Measurements from ENCODE around the gene DOCK1. TPM values are rescaled to one million over a fixed set of nuclear protein-coding genes. Genes with fewer than 3 reads are reported as not detected.

Gene DOCK1
- total RNA-seq, 1 donor from 2014 or later = 25.8 TPM

- Histone ChIP-seq H3K9me3 (no peaks in the 10 kb centered on the region), H3K4me1 (no peaks in the 10 kb centered on the region), H3K4me3 (no peak overlapping the region), H3K36me3 (peaks cover 49 to 69% of the 10 kb centered on the region in 2 donors), H3K27me3 (no peaks in the 10 kb centered on the region), H3K27ac (no peak overlapping the region)
- TF ChIP-seq CTCF (IDR thresholded peaks at IDR 0.05) = no peak
- no peak for DNase-seq (ENCODE audit: low spot score in 2 of 2)
- intact Hi-C loops (cut with DNase I) = no loop called here
Observed at GRCh38 chr10:127034034-127034633, 128.9 kb downstream of the DOCK1 start.

- H3K4me3 ChIP-seq = no peak overlapping the region
- no peak overlapping the region for H3K27ac ChIP-seq
- intact Hi-C loops (cut with DNase I) = no loop called here
- no peaks in the 10 kb centered on the region for H3K27me3 ChIP-seq
- TF ChIP-seq CTCF (IDR thresholded peaks at IDR 0.05) = no peak
- H3K36me3 ChIP-seq = peaks cover 56 to 68% of the 10 kb centered on the region in 2 donors
- H3K9me3 ChIP-seq = no peaks in the 10 kb centered on the region
- H3K4me1 ChIP-seq = no peaks in the 10 kb centered on the region
- DNase-seq (ENCODE audit: low spot score in 2 of 2) = no peak
Observed at GRCh38 chr10:127034790-127035189, 129.6 kb downstream of the DOCK1 start.

- Histone ChIP-seq H3K36me3 (peaks cover 63 to 67% of the 10 kb centered on the region in 2 donors), H3K4me3 (no peak overlapping the region), H3K9me3 (no peaks in the 10 kb centered on the region), H3K4me1 (no peaks in the 10 kb centered on the region), H3K27me3 (no peaks in the 10 kb centered on the region), H3K27ac (no peak overlapping the region)
- no peak for DNase-seq (ENCODE audit: low spot score in 2 of 2)
- no peak for TF ChIP-seq CTCF (IDR thresholded peaks at IDR 0.05)
- intact Hi-C loops (cut with DNase I) = no loop called here
Observed at GRCh38 chr10:127035827-127036226, 130.6 kb downstream of the DOCK1 start.

- no peak overlapping the region for H3K27ac ChIP-seq
- H3K4me1 ChIP-seq = no peaks in the 10 kb centered on the region
- intact Hi-C loops (cut with DNase I) = no loop called here
- no peak overlapping the region for H3K4me3 ChIP-seq
- H3K36me3 ChIP-seq = peaks cover 61 to 66% of the 10 kb centered on the region in 2 donors
- no peaks in the 10 kb centered on the region for H3K9me3 ChIP-seq
- TF ChIP-seq CTCF (IDR thresholded peaks at IDR 0.05) = no peak
- no peak for DNase-seq (ENCODE audit: low spot score in 2 of 2)
- no peaks in the 10 kb centered on the region for H3K27me3 ChIP-seq
Observed at GRCh38 chr10:127036987-127037386, 131.8 kb downstream of the DOCK1 start.

GRCh38 chr10:127039435-127039834, 134.2 kb downstream of the DOCK1 start:
- DNase-seq (ENCODE audit: low spot score in 2 of 2) = no peak
- Histone ChIP-seq H3K4me3 (no peak overlapping the region), H3K4me1 (no peaks in the 10 kb centered on the region), H3K27ac (no peak overlapping the region), H3K27me3 (no peaks in the 10 kb centered on the region), H3K9me3 (no peaks in the 10 kb centered on the region), H3K36me3 (peaks cover 61 to 63% of the 10 kb centered on the region in 2 donors)
- intact Hi-C loops (cut with DNase I) = no loop called here
- TF ChIP-seq CTCF (IDR thresholded peaks at IDR 0.05) = no peak

GRCh38 chr10:127040756-127041155, 135.5 kb downstream of the DOCK1 start:
- no peak for DNase-seq (ENCODE audit: low spot score in 2 of 2)
- H3K4me3 ChIP-seq = no peak overlapping the region
- TF ChIP-seq CTCF (IDR thresholded peaks at IDR 0.05) = no peak
- H3K27me3 ChIP-seq = no peaks in the 10 kb centered on the region
- H3K27ac ChIP-seq = no peak overlapping the region
- H3K9me3 ChIP-seq = no peaks in the 10 kb centered on the region
- intact Hi-C loops (cut with DNase I) = no loop called here
- peaks cover 54 to 62% of the 10 kb centered on the region in 2 donors for H3K36me3 ChIP-seq
- H3K4me1 ChIP-seq = no peaks in the 10 kb centered on the region
